SH-SY5Y (cell line): Measurements from ENCODE around the gene OPCML.

Experiments
- GATA2 ChIP-seq: IDR thresholded peaks from 2 replicates; pipeline ENCODE4 v1.6.1; 2011; ENCODE audit warnings: mild to moderate bottlenecking, low read depth, low read length
- GATA3 ChIP-seq: IDR thresholded peaks from 2 replicates; pipeline ENCODE4 v1.6.1; 2011; ENCODE audit warnings: low read depth, mild to moderate bottlenecking, low read length, moderate library complexity

GRCh38 chr11:132746305-132746704, 786.0 kb downstream of the OPCML start:
- TF ChIP-seq GATA2: no peak
- TF ChIP-seq GATA3: no peak
